DOHH2 (cell line): Measurements from ENCODE around the gene TIMP1.

Experiments used
- H3F3A ChIP-seq: fragments of 200-600 bp; sonication (generic), shearing (Covaris generic); 2 replicates; pipeline ENCODE4 v1.6.0; 2016; ENCODE audit warnings: antibody characterized with exemption, mild to moderate bottlenecking; ENCODE audit not compliant: control insufficient read depth, insufficient read depth
- H3K27ac ChIP-seq: fragments of 200-600 bp; sonication (generic); 2 replicates; pipeline ENCODE4 v1.5.1; 2014; ENCODE audit warnings: low read depth, mild to moderate bottlenecking, low read length, moderate library complexity
- H3K27me3 ChIP-seq: fragments of 200-600 bp; sonication (generic); 2 replicates; pipeline ENCODE4 v1.6.1; 2014; ENCODE audit warnings: mild to moderate bottlenecking, low read length, mixed read lengths; ENCODE audit not compliant: control insufficient read depth
- H3K36me3 ChIP-seq: fragments of 200-600 bp; sonication (generic); 2 replicates; pipeline ENCODE4 v1.6.1; 2014; ENCODE audit warnings: mild to moderate bottlenecking, low read length, moderate library complexity, mixed read lengths; ENCODE audit not compliant: control insufficient read depth
- H3K4me1 ChIP-seq: fragments of 200-600 bp; sonication (generic); 2 replicates; pipeline ENCODE4 v1.6.1; 2014; ENCODE audit warnings: mild to moderate bottlenecking, low read length, mixed read lengths; ENCODE audit not compliant: control insufficient read depth
- H3K4me2 ChIP-seq: fragments of 200-600 bp; sonication (generic); 2 replicates; pipeline ENCODE4 v1.6.0; 2014; ENCODE audit warnings: mild to moderate bottlenecking, low read length, moderate library complexity
- H3K4me3 ChIP-seq: fragments of 200-600 bp; sonication (generic); 2 replicates; pipeline ENCODE4 v1.5.1; 2014; ENCODE audit warnings: mild to moderate bottlenecking, low read length, mixed read lengths
- H3K79me2 ChIP-seq: fragments of 200-600 bp; sonication (generic); 2 replicates; pipeline ENCODE4 v1.6.1; 2014; ENCODE audit warnings: mild to moderate bottlenecking, low read length, mixed read lengths; ENCODE audit not compliant: control insufficient read depth
- H3K9me2 ChIP-seq: fragments of 200-600 bp; sonication (generic); replicated peaks from 2 replicates; pipeline ENCODE4 v1.6.1; 2014; ENCODE audit warnings: mild to moderate bottlenecking, low read length, mixed read lengths; ENCODE audit not compliant: control insufficient read depth
- H3K9me3 ChIP-seq: fragments of 200-600 bp; sonication (generic); 2 replicates; pipeline ENCODE4 v1.6.1; 2014; ENCODE audit warnings: antibody characterized with exemption, low read length, mixed read lengths; ENCODE audit not compliant: control insufficient read depth, insufficient read depth
- H4K20me1 ChIP-seq: fragments of 200-600 bp; sonication (generic); 2 replicates; pipeline ENCODE4 v1.6.0; 2014; ENCODE audit warnings: low read depth, mild to moderate bottlenecking, antibody characterized with exemption, low read length, moderate library complexity; ENCODE audit not compliant: control insufficient read depth, insufficient read depth
- EZH2phosphoT487 ChIP-seq: fragments of 200-600 bp; sonication (generic); IDR thresholded peaks from 2 replicates; pipeline ENCODE4 v1.6.1; 2017; ENCODE audit warnings: borderline replicate concordance, mild to moderate bottlenecking, antibody characterized with exemption, low read length, moderate library complexity, mixed read lengths
- TF ChIP-seq, protein P1 (sequence below): fragments of 200-600 bp; sonication (generic); IDR thresholded peaks from one replicate; pipeline ENCODE4 v1.5.1; 2014; ENCODE audit warnings: antibody characterized with exemption, mild to moderate bottlenecking, low read depth, low read length; ENCODE audit not compliant: poor library complexity, severe bottlenecking

Gene TIMP1

DNA sequence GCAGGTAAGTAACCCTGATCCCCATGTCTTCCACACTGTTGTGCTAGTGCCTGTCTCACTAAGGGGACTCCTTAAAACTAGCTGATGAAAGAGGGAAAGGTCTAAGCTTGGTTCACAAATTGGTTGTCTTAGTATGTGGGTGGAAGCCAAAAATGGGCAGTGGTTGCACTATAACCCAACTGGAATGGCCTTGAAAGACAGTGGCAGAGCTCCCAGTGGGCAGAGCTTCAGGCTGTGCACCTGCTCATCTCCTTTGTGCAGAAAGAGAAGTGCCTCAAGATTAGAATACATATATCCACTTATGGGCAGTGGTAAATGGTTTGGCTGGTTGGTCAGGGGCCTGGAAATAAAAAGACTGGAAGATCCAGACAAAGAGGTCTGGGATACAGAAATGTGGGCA, 30.2 kb downstream of the TIMP1 start:
- Histone ChIP-seq H3K9me2 (no peaks in the 10 kb centered on the region), H3F3A (no peaks in the 10 kb centered on the region), H3K27me3 (no peaks in the 10 kb centered on the region; the same call in 1 of the 2 replicates), H3K9me3 (no peaks in the 10 kb centered on the region), H3K27ac (no peak overlapping the region), H3K4me1 (no peaks in the 10 kb centered on the region), H4K20me1 (no peaks in the 10 kb centered on the region), H3K4me3 (no peak overlapping the region), H3K4me2 (no peak overlapping the region), H3K79me2 (no peaks in the 10 kb centered on the region), H3K36me3 (no peaks in the 10 kb centered on the region)
- no peak for TF ChIP-seq EZH2phosphoT487
- TF ChIP-seq, protein P1, sequence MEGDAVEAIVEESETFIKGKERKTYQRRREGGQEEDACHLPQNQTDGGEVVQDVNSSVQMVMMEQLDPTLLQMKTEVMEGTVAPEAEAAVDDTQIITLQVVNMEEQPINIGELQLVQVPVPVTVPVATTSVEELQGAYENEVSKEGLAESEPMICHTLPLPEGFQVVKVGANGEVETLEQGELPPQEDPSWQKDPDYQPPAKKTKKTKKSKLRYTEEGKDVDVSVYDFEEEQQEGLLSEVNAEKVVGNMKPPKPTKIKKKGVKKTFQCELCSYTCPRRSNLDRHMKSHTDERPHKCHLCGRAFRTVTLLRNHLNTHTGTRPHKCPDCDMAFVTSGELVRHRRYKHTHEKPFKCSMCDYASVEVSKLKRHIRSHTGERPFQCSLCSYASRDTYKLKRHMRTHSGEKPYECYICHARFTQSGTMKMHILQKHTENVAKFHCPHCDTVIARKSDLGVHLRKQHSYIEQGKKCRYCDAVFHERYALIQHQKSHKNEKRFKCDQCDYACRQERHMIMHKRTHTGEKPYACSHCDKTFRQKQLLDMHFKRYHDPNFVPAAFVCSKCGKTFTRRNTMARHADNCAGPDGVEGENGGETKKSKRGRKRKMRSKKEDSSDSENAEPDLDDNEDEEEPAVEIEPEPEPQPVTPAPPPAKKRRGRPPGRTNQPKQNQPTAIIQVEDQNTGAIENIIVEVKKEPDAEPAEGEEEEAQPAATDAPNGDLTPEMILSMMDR = no peak

DNA sequence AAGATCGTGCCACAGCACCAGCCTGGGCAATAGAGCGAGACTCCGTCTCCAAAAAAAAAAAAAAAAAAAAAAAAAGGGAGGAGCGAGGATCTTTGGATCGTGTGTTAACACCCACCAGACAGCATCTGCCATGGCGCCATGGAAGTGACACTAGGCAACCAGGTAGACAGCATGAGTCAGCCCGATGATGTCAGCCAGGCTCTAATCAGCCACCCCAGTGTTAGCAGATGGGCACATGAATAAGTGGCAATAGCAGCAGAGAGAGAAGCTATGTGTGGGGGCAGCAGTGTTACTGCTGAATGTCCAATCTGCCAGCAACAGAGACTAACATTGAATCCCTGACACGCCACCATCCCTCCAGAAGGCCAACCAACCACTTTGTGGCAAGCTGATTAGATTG, 30.8 kb downstream of the TIMP1 start:
- H3K27ac ChIP-seq = no peak overlapping the region
- no peaks in the 10 kb centered on the region for H3K9me2 ChIP-seq
- H3K4me3 ChIP-seq = no peak overlapping the region
- H3F3A ChIP-seq = no peaks in the 10 kb centered on the region
- no peaks in the 10 kb centered on the region for H3K79me2 ChIP-seq
- TF ChIP-seq, protein P1 = no peak
- TF ChIP-seq EZH2phosphoT487 = no peak
- no peaks in the 10 kb centered on the region for H4K20me1 ChIP-seq
- no peaks in the 10 kb centered on the region for H3K36me3 ChIP-seq
- no peaks in the 10 kb centered on the region for H3K4me1 ChIP-seq
- no peaks in the 10 kb centered on the region for H3K9me3 ChIP-seq
- H3K4me2 ChIP-seq = no peak overlapping the region
- H3K27me3 ChIP-seq = no peaks in the 10 kb centered on the region; the same call in 1 of the 2 replicates

DNA sequence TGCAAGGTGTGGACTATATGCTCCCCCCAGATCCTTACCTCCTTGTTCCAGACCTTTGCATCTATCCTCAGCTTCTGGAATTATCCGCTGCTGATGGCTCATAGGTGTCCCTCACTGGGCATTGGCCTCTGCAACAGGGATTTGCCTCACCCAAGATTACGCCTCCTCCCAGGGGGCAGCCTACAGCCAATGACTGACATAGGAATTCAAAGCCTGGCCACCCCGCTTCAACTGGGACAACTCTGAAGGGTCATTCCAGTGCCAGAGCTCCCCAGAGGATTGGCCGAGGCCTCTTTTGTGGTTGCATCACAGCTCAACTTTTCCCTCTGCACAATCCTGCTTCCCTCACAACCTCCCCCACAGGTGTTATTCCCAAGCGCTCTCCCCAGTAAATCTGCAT, 32.4 kb downstream of the TIMP1 start:
- no peak overlapping the region for H3K4me2 ChIP-seq
- no peak overlapping the region for H3K27ac ChIP-seq
- no peak overlapping the region for H3K4me3 ChIP-seq
- H3K27me3 ChIP-seq = no peaks in the 10 kb centered on the region; the same call in 1 of the 2 replicates
- TF ChIP-seq, protein P1 = no peak
- no peak for TF ChIP-seq EZH2phosphoT487
- no peaks in the 10 kb centered on the region for H4K20me1 ChIP-seq
- H3K4me1 ChIP-seq = no peaks in the 10 kb centered on the region
- H3F3A ChIP-seq = no peaks in the 10 kb centered on the region
- no peaks in the 10 kb centered on the region for H3K9me3 ChIP-seq
- no peaks in the 10 kb centered on the region for H3K36me3 ChIP-seq
- H3K79me2 ChIP-seq = no peaks in the 10 kb centered on the region
- no peaks in the 10 kb centered on the region for H3K9me2 ChIP-seq
